NCI-H146 treated with DMSO at 0.1 percent for 48 hours (cell line): Measurements from ENCODE around the gene DOCK8.

ENCODE experiments used
- DNase-seq: peaks from one replicate; lab custom pipeline; 2025; ENCODE audit not compliant: unreplicated experiment; lab: John Stamatoyannopoulos, UW

Gene DOCK8

DNA sequence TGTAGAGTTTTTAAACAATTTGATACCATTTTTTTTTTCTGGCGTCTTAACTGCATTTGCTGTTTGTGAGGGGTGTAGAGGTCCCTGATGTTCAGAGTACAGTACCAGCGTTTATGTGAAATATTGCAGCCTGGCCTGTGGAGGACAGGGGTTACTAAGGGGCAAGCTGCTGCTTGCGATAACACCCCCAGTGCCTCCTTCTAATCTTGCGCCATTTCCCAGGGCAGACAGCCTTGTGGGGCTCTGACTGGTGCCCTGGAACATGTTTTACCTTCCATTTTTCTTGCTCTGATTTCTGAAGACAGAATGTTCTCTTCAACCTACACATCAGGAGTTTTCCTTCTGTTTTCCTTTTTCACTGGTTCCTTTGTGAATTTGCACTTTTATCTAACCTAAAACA is 142.9 kb downstream of the DOCK8 start:
- DNase-seq, result no peak

DNA sequence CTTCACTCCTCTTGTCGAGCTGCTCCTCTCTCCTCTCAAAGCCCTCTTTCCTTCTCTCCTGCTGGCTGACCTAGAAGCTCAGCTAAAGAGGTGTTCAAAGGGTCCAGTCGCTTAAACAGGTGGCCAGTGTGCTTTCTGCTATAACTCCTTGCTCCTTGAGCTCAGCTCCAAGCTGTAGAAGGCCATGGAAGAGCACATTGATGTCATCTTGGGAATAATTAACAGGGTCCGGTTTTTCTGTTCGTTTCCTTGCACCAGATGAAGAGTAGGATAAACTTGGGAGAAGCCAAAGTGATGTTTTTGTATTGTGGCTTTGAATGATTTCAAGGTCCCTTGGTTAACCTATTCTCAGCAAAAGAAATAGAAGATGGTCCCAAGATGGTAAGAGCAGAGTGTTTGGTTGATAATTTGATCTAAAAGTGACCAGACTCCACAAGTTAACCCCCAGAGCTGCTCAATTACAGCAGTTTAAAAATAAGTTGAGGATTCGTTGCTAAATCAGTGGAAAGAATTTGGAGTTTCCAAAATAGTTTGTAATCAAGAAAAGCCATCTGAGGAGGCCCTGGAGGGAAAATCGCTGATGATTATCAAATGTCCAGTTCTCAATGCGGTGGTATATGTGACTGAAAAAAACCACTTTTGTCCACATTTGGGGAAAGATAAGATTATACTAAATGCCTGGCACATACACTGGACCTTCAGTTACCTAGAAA is 148.1 kb downstream of the DOCK8 start:
- no peak for DNase-seq

DNA sequence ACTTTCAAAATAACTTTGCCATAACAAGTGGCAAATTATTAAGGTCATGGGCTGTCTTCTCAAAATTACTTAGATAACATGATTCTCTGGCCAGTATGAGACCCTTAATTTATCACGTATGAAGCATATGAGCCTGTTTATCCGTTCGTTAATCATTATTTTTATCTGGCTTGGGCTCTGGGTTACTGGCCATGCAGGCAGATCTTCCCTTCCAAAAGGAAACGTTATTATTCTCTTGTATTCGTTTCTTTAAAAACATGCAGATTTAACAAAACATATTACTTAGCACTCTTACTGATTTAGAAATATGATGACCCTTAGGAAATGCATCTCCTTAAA is 148.6 kb downstream of the DOCK8 start:
- no peak for DNase-seq

DNA sequence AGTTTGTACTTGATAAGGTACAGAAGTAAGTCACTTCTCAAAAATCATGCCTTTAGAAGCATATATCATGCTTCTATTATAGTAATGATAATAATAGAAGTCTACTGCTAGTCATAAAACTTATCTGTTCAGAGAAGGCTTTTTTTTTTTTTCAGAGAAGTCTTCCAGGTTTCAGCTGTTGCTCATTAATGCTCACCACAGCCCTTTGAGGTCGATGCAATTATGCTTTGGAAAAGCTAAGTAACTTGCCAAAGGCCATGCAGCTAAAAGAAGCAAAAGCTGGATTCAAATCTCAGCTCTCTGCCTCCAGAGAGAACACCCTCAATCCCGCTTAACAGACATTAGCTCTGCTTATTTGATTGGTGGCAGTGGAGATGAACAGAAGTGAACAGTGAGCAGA is 150.8 kb downstream of the DOCK8 start:
- no peak for DNase-seq

DNA sequence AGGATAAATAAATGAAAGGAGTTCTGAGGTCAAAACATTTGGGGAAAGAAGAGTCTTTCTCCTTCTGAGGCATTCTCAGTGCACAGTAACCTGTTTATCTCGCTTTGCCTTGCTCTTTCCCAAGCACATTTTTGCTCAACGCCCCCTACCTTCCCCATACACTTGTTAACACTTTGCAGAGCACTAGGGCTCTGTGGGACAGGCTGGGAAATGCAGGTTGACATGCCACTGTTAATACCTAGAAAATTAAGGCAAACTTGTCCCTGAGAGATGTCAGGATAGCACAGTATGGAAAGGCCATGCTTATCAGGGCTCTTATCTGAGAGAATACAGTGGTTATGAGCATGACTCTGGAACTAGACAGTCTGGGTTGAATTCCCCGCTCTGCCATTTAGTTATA is 152.0 kb downstream of the DOCK8 start:
- DNase-seq, result no peak

DNA sequence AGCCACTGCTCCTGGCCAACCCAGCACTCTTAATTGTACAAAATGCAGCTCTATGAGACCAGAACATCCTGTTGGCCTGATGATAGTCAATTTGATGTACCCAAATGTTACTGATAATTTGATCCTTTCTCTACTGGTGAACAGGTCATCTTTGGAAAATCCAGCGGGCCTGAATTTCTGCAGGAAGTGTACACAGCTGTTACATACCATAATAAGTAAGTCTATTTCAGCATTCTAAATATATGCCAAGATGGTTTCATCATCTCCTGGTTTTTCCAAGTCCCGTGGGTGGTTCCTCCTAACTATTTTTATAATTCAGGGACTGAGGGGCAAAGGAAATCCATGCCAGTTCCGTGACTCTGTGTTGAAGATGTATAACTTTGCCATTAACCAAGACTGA is 155.4 kb downstream of the DOCK8 start:
- DNase-seq, result no peak

DNA sequence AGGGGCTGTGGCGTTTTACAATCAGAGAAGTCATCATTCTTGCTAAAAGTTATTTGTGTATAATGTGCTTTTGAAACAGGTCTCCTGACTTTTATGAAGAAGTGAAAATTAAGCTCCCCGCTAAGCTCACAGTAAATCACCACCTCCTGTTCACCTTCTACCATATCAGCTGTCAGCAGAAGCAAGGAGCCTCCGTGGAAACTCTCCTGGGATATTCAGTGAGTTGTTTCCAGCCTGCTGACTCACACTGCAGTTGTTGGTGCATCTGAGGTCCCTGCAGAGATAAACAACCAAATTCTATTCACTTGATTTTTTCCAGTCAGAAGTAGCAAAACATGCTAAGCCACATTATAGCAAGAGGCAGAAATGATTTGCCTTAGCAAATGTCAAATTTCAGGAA is 156.7 kb downstream of the DOCK8 start:
- DNase-seq, result no peak

DNA sequence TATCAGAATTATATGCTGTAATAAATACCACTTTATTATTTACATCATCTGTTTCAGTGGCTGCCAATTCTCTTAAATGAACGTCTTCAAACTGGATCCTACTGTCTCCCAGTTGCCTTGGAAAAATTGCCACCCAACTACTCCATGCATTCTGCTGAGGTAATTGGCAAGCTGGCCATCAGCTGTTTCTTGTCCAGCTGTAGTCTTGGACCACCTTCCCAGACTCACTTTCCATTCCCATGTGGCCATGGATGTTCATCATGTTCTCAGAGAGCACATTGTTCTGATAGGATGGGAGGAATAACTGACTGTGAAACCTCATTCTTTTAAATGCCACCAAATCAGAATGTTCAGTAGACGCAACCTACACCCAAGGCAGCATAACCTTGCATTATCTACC is 157.5 kb downstream of the DOCK8 start:
- no peak for DNase-seq

DNA sequence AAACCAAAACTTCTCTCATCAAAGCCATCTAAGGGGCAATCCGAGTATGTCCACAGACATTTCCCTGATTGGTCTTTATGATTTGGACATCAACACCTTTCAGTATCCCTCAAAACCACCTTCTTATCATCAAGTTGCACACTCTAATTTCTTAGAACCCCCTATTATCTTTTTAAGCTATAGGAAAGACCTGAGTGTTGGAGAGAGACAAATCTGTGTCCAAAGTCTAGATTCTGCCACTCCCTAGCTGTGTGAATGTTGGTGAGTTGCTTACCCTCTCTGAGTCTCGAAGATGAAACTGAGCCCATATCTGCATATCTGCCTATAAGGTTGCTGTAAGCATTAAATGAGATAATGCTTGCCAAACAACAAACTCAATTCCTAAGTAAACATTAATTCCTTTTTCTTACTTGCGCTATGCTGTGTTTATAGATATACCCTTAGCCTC is 159.1 kb downstream of the DOCK8 start:
- no peak for DNase-seq

DNA sequence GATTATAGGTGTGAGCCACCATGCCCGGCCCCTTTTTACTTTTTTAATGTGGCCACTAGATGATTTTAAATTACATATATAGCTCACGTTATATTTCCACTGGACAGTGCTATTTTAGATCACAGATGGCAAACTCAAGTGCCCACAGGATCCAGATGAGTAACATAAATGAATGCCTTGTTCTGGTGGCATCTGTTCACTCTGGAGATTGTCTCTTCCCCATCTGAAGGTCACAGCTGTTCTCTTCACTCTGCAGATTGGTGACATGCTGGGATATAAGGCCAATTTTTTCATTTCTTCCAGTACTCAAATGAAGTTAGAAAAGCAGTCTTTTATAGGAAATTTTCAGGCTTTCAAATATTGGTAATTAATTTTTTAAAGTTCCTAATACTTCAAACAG is 160.1 kb downstream of the DOCK8 start:
- DNase-seq, result no peak

DNA sequence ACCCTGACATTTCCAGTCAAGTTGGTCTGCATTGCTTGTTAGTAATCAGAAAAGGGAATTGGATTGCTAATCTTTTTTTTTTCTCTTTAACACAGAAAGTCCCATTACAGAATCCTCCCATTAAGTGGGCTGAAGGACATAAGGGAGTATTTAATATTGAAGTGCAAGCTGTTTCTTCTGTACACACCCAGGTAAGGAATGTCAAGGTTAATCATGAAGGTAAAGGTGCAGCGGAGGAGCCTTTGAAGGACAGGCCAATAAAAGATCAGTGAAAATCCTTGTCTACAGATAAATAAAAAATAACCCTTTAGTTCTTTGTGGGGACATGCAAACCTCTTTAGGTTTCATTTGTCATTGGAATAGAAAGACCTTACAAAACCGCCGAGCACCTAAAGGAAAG is 161.4 kb downstream of the DOCK8 start:
- no peak for DNase-seq

DNA sequence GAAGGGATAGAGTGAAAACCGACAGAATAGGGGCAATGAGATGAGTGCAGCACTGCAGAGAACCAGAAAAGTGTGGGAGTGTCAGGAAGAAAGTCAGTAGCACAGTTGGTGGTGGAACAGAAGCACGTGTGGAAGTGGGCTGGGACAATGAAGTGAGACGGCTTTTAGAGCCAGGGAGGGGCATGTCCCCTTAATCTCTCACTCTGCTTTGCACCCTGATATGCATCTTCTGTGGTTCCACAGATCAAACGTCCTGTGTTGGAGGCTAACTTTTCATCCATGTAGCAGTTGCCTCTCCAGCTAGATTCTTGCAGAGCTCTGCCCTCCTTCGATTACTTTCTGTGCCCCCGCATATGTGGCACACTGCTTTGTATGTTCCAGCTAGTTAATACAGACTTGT is 163.6 kb downstream of the DOCK8 start:
- no peak for DNase-seq

DNA sequence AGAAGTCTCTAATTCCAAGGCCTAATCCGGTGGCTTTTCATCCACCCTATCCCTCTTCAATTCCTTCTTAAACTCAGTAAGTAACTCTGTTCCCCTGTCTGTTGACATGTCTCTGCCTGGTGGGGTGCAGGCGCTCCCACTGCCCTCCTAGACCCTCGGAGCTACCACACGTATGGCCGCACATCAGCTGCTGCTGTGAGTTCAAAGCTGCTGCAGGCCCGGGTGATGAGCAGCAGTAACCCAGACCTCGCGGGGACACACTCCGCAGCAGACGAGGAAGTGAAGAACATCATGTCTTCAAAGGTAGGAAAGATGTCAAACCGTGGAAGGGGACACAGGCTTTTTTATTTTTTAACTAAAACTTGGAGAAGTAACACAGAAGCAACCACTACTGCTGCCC is 167.7 kb downstream of the DOCK8 start:
- no peak for DNase-seq

DNA sequence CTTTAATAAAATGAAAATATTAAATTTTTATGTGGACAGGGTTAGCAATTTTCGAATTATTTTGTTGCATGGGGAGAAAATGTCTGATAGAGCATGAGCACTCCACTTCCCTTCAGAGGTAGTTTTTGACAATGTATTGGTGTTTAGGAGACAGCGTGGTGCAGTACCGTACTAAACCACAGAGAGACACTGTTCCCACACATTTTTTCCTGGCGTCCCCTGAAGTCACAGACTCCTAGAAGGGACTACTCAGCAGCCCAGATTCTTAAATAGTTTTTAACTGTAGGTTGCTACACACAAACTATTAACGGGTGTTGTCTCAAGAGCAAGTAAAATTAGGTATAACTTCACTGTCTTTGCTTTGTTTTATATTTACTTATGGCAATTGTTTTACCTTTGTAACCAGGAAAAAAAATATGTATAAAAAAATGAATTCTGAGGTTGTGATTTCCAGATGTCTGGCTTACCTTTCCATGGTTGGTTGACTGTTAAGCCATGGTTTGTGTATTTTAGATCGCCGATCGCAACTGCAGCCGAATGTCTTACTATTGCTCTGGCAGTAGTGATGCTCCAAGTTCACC is 171.2 kb downstream of the DOCK8 start:
- no peak for DNase-seq

DNA sequence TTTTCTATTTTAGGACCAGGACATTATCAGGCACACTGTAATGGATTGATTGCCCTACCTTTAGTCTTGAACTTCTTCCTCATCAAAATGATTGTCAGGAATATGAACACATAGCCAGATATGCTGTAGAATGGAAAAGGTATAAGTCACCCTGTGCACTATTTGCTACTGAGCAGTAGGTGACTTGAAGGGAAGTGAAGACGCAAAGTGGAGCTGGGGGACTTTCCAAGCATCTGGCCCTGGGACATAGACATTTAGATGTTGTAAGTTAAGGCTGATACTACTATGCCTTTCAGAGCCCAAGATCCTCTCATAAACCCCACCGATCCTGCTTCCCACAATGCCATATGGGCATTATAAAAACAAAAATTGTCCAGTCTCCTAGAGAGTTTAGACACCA is 174.5 kb downstream of the DOCK8 start:
- DNase-seq, result no peak

DNA sequence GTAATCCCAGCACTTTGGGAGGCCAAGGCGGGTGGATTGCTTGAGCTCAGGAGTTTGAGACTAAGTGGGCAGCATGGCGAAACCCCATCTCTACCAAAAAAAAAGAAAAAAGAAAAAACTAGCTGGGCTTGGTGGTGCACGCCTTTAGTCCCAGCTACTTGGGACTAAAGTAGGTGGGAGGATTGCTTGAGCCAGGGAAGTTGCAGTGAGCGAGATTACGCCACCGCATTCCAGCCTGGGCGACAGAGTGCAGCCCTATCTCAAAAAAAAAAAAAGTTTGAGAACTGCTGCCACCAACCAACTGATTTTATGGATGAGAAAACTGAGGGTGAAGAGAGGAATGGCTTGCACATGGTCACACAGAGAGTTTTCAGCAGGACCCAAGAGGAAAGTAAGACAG is 175.1 kb downstream of the DOCK8 start:
- no peak for DNase-seq

DNA sequence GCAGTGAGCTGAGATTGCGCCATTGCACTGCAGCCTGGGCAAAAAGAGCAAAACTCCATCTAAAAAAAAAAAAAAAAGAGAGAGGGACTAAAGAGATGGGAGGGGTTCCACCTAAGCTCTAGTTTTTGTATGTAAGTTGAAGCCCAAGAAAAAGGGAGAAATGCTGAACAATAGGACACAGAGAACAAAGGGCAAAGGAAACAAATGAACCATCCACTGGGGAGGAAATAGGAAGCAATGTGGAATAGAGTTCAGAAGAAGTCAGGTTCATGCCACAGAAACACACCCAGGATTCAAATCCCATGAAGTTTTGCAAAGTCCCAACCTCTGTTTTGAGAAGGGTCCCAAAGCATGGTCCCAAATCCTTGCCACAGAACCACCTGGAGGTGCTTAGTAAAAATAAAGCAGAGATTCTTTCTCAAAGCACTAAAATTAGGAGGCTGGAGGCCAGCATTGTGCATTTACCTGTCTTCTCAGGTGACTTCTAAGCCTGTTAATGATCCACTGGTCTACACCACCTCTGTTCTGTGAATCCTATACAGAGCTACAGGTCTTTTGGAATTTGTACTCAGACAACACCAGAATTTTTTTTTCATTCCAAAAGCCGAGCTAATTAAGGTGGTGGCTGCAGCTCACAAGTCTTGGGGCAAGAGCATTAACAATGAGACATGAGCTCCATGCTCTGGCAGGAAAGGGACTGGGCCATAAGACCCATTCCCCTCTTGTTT is 177.6 kb downstream of the DOCK8 start:
- no peak for DNase-seq

DNA sequence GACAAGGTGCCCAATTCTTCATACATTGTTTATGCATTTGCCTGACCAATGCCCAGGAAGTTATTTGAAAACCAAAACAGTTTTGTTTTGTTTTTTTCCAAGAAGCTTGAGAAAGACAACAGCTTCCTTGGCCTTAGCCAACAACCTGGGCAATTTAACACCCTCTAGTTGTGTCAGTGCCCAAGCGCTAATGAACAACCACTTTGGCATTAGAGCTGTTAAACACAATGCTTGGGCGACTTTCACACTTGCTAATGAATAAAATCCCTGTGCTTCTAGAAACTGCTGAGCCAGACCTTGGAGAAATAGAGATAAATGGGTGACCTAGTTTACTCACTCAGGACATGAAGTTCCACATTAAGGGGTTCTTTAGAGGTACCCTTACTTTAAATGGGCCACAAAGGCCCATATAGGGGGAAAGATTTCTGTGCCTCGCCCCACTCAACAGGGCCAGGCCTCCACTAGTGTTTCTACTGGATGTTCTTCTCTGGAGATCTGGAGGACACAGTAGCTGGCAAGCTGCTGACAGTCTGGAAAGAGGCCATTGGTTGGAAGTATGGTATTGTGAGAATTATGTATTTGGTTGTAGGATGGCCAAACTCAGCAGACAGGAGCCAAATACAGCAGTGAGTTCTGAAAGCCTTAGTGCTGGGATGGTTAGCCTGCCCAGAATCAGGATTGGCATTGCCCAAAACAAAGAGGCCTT is 179.8 kb downstream of the DOCK8 start:
- DNase-seq, result no peak

DNA sequence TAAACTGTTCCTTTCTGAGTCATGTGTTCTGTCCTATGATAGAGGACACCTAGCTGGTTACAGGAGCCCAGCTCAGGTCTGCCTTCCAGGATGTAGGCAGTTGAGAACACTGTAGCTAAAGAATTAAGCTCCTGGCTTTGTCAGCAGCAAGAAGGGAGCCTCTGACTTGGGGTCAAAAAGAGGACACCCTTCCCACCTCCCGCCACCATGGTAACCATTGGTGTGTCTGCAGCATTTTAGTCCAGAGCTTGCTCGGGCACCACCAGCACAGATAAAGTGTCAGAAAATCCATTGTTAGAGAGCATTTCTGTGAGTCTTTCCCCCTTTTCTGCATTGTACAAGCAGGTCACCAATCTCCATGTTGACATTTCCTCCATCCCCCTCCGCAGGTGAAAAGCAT is 181.7 kb downstream of the DOCK8 start:
- DNase-seq, result no peak

DNA sequence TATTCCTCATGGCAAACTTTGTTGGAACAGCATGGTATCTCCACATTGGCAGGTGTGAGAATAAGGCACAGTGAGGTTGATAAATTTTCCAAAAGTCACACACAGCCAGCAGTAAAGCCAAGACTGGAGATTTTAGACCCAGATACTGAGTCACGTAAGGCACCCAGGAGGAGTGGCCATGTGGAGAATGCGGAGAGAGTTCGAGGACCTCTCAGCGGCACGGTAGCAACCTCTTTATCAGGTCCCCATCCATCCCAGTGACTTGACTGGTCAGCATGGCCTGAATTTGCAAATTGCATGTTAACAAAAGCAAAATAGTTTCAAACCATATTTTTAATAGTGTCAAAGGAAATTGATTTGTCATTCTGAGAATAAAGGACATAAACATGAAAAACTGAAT is 183.4 kb downstream of the DOCK8 start:
- no peak for DNase-seq

DNA sequence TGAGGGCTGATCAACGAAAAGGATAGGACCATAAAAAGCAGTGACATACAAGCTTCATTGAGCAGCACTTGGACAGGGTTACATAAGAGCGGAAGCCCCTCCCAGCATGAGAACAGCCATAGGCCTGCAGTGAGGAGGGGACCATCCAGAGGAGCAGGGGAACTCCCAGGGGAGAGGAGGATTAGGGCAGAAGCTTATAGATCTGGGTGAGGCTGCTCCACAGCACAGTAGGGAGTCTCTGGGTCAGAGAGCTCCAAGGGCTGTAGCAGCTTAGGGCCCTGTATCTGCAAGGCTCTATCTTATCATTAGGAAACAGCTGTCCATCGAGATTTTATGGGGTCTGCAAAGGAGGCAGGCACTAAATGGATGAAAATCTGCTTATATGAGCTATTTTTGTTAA is 186.6 kb downstream of the DOCK8 start:
- DNase-seq, result no peak

DNA sequence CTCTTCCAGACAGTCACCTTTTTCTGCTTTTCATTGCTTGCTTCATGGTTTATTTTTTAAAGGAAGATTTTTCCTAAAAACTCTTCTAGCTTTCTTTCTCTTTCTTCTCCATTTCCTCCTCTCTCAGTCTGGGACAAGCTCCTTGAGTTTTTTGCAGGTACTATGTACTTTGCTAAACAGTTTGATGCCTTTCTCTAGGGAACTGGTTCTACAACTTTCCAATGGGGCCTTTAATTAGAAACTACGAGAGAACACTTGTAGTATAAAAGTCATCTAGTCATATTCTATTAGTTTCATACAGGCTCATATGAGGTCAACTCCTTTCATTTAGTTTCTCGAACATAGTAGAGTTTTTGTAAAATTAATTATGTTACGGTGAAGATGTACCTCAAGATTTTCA is 189.6 kb downstream of the DOCK8 start:
- no peak for DNase-seq
